HEK293T (cell line): Measurements from ENCODE around the gene CTIF.

Experiments
- CTCF ChIA-PET: fragments of 350-600 bp; formaldehyde crosslinking; extraction: SDS; loops from one replicate; lab custom pipeline; 2021; ENCODE audit warnings: antibody characterized with exemption, inconsistent platforms; lab: Yijun Ruan, JAX
- POLR2A ChIA-PET: fragments of 350-600 bp; formaldehyde crosslinking; extraction: SDS; loops from one replicate; lab custom pipeline; 2020; ENCODE audit warnings: antibody characterized with exemption, inconsistent platforms; lab: Yijun Ruan, JAX
- DNase-seq: peaks from one replicate; pipeline ENCODE4 v3.0.0; 2012; ENCODE audit warnings: mixed read lengths; ENCODE audit errors: extremely low spot score
- ARNT ChIP-seq: fragments of 450-650 bp; IDR thresholded peaks from 2 replicates; pipeline ENCODE4 v1.6.1; 2017; ENCODE audit warnings: mild to moderate bottlenecking
- BHLHE40 ChIP-seq: fragments of 450-650 bp; IDR thresholded peaks from 2 replicates; pipeline ENCODE4 v1.6.1; 2016; ENCODE audit warnings: mild to moderate bottlenecking, moderate library complexity, borderline replicate concordance
- CTBP1 ChIP-seq: fragments of 450-650 bp; IDR thresholded peaks from 2 replicates; pipeline ENCODE4 v1.6.1; 2016; ENCODE audit warnings: borderline replicate concordance
- ELF4 ChIP-seq: fragments of 450-650 bp; IDR thresholded peaks from 2 replicates; pipeline ENCODE4 v1.6.1; 2017; ENCODE audit warnings: antibody characterized with exemption
- FOXA1 ChIP-seq: fragments of 450-650 bp; IDR thresholded peaks from 2 replicates; pipeline ENCODE4 v1.6.1; 2016; ENCODE audit warnings: mild to moderate bottlenecking
- FOXK2 ChIP-seq: fragments of 450-650 bp; IDR thresholded peaks from 2 replicates; pipeline ENCODE4 v1.6.1; 2016; ENCODE audit warnings: mild to moderate bottlenecking
- FOXM1 ChIP-seq: fragments of 450-650 bp; IDR thresholded peaks from 2 replicates; pipeline ENCODE4 v1.6.1; 2017; ENCODE audit warnings: mild to moderate bottlenecking, borderline replicate concordance
- HDGF ChIP-seq: fragments of 450-650 bp; IDR thresholded peaks from 2 replicates; pipeline ENCODE4 v1.6.1; 2017; ENCODE audit warnings: antibody characterized with exemption, borderline replicate concordance
- L3MBTL2 ChIP-seq: fragments of 450-650 bp; conservative IDR thresholded peaks from 2 replicates; pipeline ENCODE4 v1.6.1; 2016; ENCODE audit warnings: mild to moderate bottlenecking
- LEF1 ChIP-seq: fragments of 450-650 bp; IDR thresholded peaks from 2 replicates; pipeline ENCODE4 v1.6.1; 2017; ENCODE audit warnings: mild to moderate bottlenecking, borderline replicate concordance
- NFRKB ChIP-seq: fragments of 450-650 bp; IDR thresholded peaks from 2 replicates; pipeline ENCODE4 v1.6.1; 2016; ENCODE audit warnings: mild to moderate bottlenecking, moderate library complexity
- SP1 ChIP-seq: fragments of 450-650 bp; IDR thresholded peaks from 2 replicates; pipeline ENCODE4 v1.6.1; 2017
- SUZ12 ChIP-seq: fragments of 450-650 bp; IDR thresholded peaks from 2 replicates; pipeline ENCODE4 v1.6.1; 2016; ENCODE audit warnings: mild to moderate bottlenecking
- TARDBP ChIP-seq: fragments of 450-650 bp; IDR thresholded peaks from 2 replicates; pipeline ENCODE4 v1.6.1; 2016
- ZNF384 ChIP-seq: fragments of 450-650 bp; IDR thresholded peaks from 2 replicates; pipeline ENCODE4 v1.6.1; 2016
- TF ChIP-seq, protein P1 (sequence below): fragments of 450-650 bp; IDR thresholded peaks from 2 replicates; pipeline ENCODE4 v1.6.1; 2016

CTIF gene

DNA sequence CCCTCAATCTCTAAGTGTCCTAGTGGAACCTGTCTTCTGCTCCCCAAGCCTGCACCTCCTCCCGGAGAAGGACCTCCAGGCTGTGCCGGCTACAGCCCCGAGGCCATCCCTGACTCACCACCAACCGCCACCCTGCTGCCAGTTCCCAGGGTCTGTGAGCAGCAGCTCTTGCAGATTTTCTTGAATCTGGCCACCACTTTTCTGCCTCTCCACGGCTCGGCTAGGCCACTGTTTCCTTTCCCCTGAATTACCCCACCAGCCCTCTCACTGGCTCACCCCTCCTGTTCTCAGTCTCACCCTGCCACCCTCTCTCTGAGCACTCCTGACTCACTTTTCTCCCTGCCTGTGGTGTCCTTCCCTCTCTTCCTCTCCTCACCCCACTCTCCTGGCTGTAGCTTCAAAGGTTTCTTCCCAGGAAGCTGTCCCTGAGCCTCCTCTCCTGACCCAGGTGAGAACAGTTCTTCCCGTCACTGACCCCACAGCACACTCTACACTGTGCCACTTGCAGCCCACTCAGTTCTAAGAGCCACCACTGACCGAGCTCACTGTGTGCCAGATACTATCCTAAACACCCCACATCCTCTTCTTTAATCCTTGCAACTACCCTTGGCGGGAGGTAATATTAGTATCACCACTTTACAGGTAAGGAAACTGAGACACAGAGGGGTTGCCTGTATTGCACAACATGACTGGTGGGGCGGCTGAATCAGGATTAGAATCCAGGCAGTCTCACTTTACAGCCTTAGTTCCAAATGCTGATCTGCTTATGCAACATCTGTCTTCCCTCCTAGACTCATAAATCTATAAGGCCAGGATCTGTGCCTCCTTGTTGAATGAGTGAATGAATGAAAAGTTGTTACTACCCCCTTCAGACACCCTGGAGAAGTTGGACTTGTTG, 300.3 kb downstream of the CTIF start:
- DNase-seq = no peak
- POLR2A ChIA-PET = no interaction called here
- CTCF ChIA-PET = no interaction called here
- TF ChIP-seq ELF4 (no peak), ZNF384 (no peak), HDGF (no peak), NFRKB (no peak)

DNA sequence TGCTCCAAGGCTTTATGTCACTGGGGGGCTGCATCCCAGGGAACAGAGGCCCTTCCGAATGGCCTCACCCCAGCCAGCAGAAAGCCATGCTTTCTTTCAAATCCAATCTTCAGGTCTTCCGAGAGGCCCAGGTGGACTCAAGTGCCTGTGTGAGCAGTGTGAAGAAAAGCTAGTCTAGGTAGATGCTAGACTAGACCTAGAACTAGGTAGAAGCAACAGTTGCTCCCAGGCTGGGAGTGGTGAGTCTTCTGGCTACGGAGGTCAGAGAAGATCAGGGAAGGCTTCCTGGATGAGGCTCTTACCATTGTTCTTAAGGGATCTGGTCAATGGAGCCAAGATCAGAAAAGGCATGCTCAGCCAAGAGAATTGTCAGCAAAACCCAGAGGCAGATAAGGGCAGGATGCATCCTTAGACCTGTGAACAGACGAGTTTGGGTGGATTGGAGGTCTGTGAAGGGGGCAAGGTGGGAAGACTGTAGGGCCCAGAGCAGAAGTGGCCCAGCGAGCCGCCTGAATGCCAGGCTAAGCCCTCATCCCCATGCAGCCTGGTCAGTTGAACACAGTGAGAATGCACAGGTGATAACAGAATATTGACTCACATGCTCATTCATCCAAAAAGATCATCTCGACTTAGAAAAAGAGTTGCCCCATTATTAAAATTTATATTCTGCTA, 301.1 kb downstream of the CTIF start:
- no peak for DNase-seq
- ChIA-PET CTCF (no interaction called here), POLR2A (no interaction called here)
- TF ChIP-seq FOXM1 = no peak
- no peak for TF ChIP-seq ARNT
- no peak for TF ChIP-seq L3MBTL2
- TF ChIP-seq ZNF384 = no peak
- TF ChIP-seq, protein P1, sequence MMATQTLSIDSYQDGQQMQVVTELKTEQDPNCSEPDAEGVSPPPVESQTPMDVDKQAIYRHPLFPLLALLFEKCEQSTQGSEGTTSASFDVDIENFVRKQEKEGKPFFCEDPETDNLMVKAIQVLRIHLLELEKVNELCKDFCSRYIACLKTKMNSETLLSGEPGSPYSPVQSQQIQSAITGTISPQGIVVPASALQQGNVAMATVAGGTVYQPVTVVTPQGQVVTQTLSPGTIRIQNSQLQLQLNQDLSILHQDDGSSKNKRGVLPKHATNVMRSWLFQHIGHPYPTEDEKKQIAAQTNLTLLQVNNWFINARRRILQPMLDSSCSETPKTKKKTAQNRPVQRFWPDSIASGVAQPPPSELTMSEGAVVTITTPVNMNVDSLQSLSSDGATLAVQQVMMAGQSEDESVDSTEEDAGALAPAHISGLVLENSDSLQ = no peak
- no peak for TF ChIP-seq LEF1
- TF ChIP-seq SP1 = no peak
- TF ChIP-seq HDGF = no peak
- TF ChIP-seq FOXA1 = no peak
- no peak for TF ChIP-seq NFRKB
- TF ChIP-seq TARDBP = no peak
- no peak for TF ChIP-seq ELF4

DNA sequence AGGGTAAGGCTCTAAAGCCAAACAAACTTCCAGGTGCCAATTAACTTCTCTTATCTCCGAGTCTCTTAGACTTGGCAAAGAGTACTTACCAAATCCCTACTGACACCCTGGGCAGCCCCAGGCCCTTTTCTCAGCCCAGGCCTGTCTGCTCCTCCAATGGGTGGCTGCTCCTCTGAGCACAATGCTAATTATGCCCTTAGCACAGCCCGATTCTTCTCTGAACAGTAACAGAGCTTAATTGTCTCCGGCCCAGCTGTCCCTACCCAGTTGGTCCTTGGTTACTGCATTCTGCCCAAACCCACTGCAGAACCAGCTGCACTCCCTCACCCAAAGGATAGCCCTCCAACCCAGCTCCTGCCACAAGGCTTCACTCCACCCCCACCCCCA, 301.7 kb downstream of the CTIF start:
- TF ChIP-seq, protein P1 = no peak
- TF ChIP-seq LEF1 = no peak
- TF ChIP-seq BHLHE40 = no peak
- TF ChIP-seq ARNT = no peak
- no peak for TF ChIP-seq HDGF
- TF ChIP-seq ZNF384 = no peak
- TF ChIP-seq NFRKB = no peak
- TF ChIP-seq SUZ12 = no peak
- no peak for TF ChIP-seq SP1
- no peak for TF ChIP-seq FOXM1
- TF ChIP-seq CTBP1 = no peak
- no peak for TF ChIP-seq FOXA1
- TF ChIP-seq ELF4 = no peak
- no peak for TF ChIP-seq L3MBTL2
- no peak for TF ChIP-seq FOXK2
- ChIA-PET POLR2A (no interaction called here), CTCF (no interaction called here)
- no peak for DNase-seq

DNA sequence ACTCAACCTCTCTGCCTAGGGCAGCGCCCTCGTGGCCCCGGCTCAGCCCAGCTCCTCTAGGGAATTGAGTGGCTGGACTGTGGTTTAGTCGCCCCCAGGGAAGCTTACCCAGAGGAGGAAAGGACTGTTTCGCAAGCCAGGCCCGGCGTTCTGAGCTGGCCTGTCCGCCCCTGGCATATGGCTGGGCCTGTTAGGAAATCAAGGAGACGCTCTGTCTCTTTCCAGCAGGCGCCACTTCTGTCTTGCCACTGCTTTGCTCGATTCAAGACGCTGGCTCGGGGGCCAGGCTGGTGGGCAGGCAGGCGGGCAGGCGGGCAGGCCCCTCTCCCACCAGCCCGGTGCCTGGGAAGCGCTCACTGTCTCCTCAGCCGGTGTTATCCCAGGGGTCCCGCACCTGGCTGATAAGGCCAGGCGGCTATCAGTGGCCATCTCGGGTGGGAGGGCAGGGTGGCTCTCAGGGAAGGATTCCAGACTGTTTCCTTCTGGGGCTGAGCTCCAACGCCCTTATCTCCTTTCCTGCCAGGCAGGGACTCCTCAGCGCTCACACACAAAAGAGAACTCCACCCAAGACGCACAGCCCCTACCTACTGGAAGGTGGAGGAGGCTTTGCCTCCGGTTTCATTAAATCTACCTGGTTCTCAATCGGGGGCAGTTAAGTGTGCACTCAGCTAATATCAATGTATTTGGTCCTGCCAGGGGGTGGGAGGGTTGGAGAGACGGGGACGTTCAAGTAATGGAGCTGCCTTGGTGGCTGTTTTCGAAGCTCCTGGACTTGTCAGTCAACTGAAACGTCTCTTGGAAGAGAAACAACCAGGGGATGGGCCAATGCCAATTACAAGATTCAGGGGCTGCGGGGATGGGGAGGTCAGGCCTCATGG, 302.8 kb downstream of the CTIF start:
- no peak for DNase-seq
- TF ChIP-seq FOXA1 (no peak), ZNF384 (no peak), L3MBTL2 (no peak), HDGF (no peak), NFRKB (no peak), FOXK2 (no peak), SUZ12 (no peak), CTBP1 (no peak), LEF1 (no peak), ARNT (no peak), BHLHE40 (no peak), TARDBP (no peak)
- TF ChIP-seq, protein P1 = no peak
- ChIA-PET POLR2A (no interaction called here), CTCF (no interaction called here)

DNA sequence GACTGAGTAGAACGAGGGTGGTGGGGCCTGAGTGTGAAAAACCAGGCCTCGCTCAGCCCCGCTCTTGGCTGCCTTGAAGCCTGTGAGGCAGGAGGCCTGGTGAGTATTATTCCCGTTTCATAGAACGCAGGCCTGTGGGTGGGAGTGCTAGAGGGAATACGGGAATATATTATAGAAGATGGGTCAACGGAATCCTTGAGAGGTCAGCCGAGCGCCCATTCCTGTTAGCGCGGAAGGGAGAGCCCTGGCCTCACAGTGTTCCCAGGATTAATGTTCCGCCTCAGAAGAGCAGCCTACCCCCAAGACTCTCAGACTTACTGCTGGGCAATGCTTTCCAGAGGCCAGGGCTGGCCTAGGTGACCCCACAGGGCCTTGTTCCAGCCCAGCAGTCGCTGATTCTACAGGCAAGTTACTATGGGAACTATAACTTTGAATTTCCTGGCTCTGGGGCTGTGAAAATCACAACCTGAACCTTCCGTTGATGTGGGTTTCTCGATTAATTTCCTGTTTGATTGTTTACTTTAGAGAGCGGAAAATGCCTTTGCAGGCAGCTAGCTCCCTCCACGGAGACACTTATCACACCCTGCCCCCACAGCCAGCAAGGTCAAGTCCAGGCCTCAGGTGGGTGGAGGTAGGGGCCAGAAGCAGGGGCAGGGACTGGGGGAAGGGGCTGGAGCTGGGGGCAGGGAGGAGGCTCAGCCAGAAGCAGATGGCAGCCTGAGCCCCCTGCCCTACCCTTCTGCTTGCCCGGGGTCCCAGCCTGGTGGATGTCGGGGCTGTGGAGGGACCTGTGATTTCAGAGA, 303.6 kb downstream of the CTIF start:
- CTCF ChIA-PET = no interaction called here

More for the DNA sequence above, 303.6 kb downstream of the CTIF start:
- no peak for DNase-seq
- POLR2A ChIA-PET = no interaction called here
- TF ChIP-seq L3MBTL2 = no peak
- TF ChIP-seq FOXA1 = no peak
- no peak for TF ChIP-seq TARDBP
- no peak for TF ChIP-seq SUZ12
- TF ChIP-seq, protein P1 = no peak
- no peak for TF ChIP-seq NFRKB
- no peak for TF ChIP-seq ARNT
- no peak for TF ChIP-seq FOXM1
- TF ChIP-seq ZNF384 = no peak
- TF ChIP-seq FOXK2 = no peak
- no peak for TF ChIP-seq LEF1
- TF ChIP-seq CTBP1 = no peak
- no peak for TF ChIP-seq SP1
- TF ChIP-seq HDGF = no peak
- TF ChIP-seq BHLHE40 = no peak
- no peak for TF ChIP-seq ELF4
